Myocyte (in vitro differentiated cells): ENCODE results near the gene ABCA4. TPM values are rescaled to one million over a fixed set of nuclear protein-coding genes. Genes with fewer than 3 reads are reported as not detected.
"Not testable (repeated sequence)": the region's sequence is repeated elsewhere in the genome, so short reads cannot be mapped to it uniquely, and the experiment has no call there.

Source experiments
- DNase-seq: peaks from one replicate; pipeline ENCODE4 v3.0.0-alpha.2; 2012; ENCODE audit warnings: low read depth
- total RNA-seq: library from RNA; depleted of rRNA; stranded (reverse); fragments of >200 nt; gene quantifications from 2 replicates; pipeline ENCODE4 v1.2.3, GENCODE V29; 2014

ABCA4 gene
- total RNA-seq, 1 donor from 2014 or later = 0.08 TPM

GRCh38 chr1:94011129-94011528, 109.8 kb downstream of the ABCA4 start:
- no peak for DNase-seq

- no peak for DNase-seq
Measured at GRCh38 chr1:94009304-94009703, 111.6 kb downstream of the ABCA4 start.

- DNase-seq = no peak
Measured at GRCh38 chr1:94006604-94007003, 114.3 kb downstream of the ABCA4 start.

- DNase-seq = no peak
Measured at GRCh38 chr1:94004924-94005323, 116.0 kb downstream of the ABCA4 start.

GRCh38 chr1:94002046-94002787, 118.7 kb downstream of the ABCA4 start:
- DNase-seq = no peak

GRCh38 chr1:94001397-94002045, 119.4 kb downstream of the ABCA4 start:
- no peak for DNase-seq

GRCh38 chr1:94000510-94001282, 120.3 kb downstream of the ABCA4 start:
- DNase-seq = no peak

GRCh38 chr1:93999840-94000415, 121.0 kb downstream of the ABCA4 start:
- DNase-seq = no peak

- not testable (repeated sequence) for DNase-seq
Measured at GRCh38 chr1:93998532-93998931, 122.4 kb downstream of the ABCA4 start.

- DNase-seq = no peak
Measured at GRCh38 chr1:93997756-93998155, 123.2 kb downstream of the ABCA4 start.

GRCh38 chr1:93995837-93996536, 125.0 kb downstream of the ABCA4 start:
- no peak for DNase-seq

- DNase-seq = no peak
Measured at GRCh38 chr1:93993731-93994130, 127.2 kb downstream of the ABCA4 start.

- no peak for DNase-seq
Measured at GRCh38 chr1:93992954-93993353, 128.0 kb downstream of the ABCA4 start.

GRCh38 chr1:93992190-93992589, 128.8 kb downstream of the ABCA4 start:
- no peak for DNase-seq

GRCh38 chr1:93991271-93991670, 129.7 kb downstream of the ABCA4 start:
- no peak for DNase-seq

GRCh38 chr1:93990477-93990876, 130.5 kb downstream of the ABCA4 start:
- DNase-seq = not testable (repeated sequence)

GRCh38 chr1:93990010-93990409, 130.9 kb downstream of the ABCA4 start:
- no peak for DNase-seq

GRCh38 chr1:93989601-93990000, 131.3 kb downstream of the ABCA4 start:
- no peak for DNase-seq

- peak; percentile 55 for DNase-seq
Measured at GRCh38 chr1:93988634-93989350, 132.2 kb downstream of the ABCA4 start.

- no peak for DNase-seq
Measured at GRCh38 chr1:93981274-93981667, 139.7 kb downstream of the ABCA4 start.
